ENCODE data around the gene JAKMIP3. TPM values are rescaled to one million over a fixed set of nuclear protein-coding genes. Genes with fewer than 3 reads are reported as not detected.

Gene JAKMIP3
- total RNA-seq, 1 experiment from 2014 or later = 1.0 TPM

- POLR2A ChIA-PET (ENCODE audit: unreplicated experiment) = no interaction called here
- no peak for TF ChIP-seq CTCF (conservative IDR thresholded peaks at IDR 0.05; ENCODE audit: low read depth, low read length)
- TF ChIP-seq EZH2 (IDR thresholded peaks at IDR 0.05; ENCODE audit: low read length, unreplicated experiment) = no peak
- peak; percentile 31; the same call in 1 of the 2 replicates for TF ChIP-seq EZH2phosphoT487 (IDR thresholded peaks at IDR 0.05; ENCODE audit: borderline replicate concordance, low read length)
- no TSS peak for BruUV-seq (replicated peaks)
- no peak overlapping the region for H3K9ac ChIP-seq (ENCODE audit: low read length)
- CTCF ChIA-PET = no interaction called here
- no peak for DNase-seq
- H3K27ac ChIP-seq (ENCODE audit: low read length) = no peak overlapping the region
- H3K36me3 ChIP-seq (ENCODE audit: low read depth, low read length) = no peaks in the 10 kb centered on the region
- H3K4me1 ChIP-seq (ENCODE audit: insufficient read depth, low read length) = no peaks in the 10 kb centered on the region
- peaks cover 28% of the 10 kb centered on the region for H3K27me3 ChIP-seq (ENCODE audit: low read length)
- H3K4me3 ChIP-seq (ENCODE audit: low read length) = peak overlapping the region; percentile 53
- H3F3A ChIP-seq (ENCODE audit: low read length, unreplicated experiment) = no peaks in the 10 kb centered on the region
- H3K79me2 ChIP-seq (ENCODE audit: low read length) = no peaks in the 10 kb centered on the region
- H3K4me2 ChIP-seq (ENCODE audit: low read length) = peak overlapping the region; percentile 64
- H2AFZ ChIP-seq (ENCODE audit: low read length) = peak overlapping the region; percentile 45; the same call in 1 of the 2 replicates
- no peaks in the 10 kb centered on the region for H3K9me2 ChIP-seq (replicated peaks; ENCODE audit: low read length)
- H3K9me3 ChIP-seq (ENCODE audit: low read length) = no peaks in the 10 kb centered on the region
- intact Hi-C loops (cut with micrococcal nuclease) = no loop called here
- ATAC-seq = peak; percentile 55
- no peaks in the 10 kb centered on the region for H4K20me1 ChIP-seq (ENCODE audit: low read length)
These were observed 28.7 kb upstream of the JAKMIP3 start for GRCh38 chr10:132036887-132037675.

GRCh38 chr10:132037676-132037975 is 28.1 kb upstream of the JAKMIP3 start:
- no peak overlapping the region for H3K4me2 ChIP-seq (ENCODE audit: low read length)
- no peak overlapping the region for H3K27ac ChIP-seq (ENCODE audit: low read length)
- ChIA-PET POLR2A (ENCODE audit: unreplicated experiment) (no interaction called here), CTCF (no interaction called here)
- H4K20me1 ChIP-seq (ENCODE audit: low read length) = no peaks in the 10 kb centered on the region
- no peak overlapping the region for H2AFZ ChIP-seq (ENCODE audit: low read length)
- H3K4me1 ChIP-seq (ENCODE audit: insufficient read depth, low read length) = no peaks in the 10 kb centered on the region
- H3K36me3 ChIP-seq (ENCODE audit: low read depth, low read length) = no peaks in the 10 kb centered on the region
- TF ChIP-seq EZH2phosphoT487 (IDR thresholded peaks at IDR 0.05; ENCODE audit: borderline replicate concordance, low read length) = no peak
- TF ChIP-seq CTCF (conservative IDR thresholded peaks at IDR 0.05; ENCODE audit: low read depth, low read length) = no peak
- no peak for TF ChIP-seq EZH2 (IDR thresholded peaks at IDR 0.05; ENCODE audit: low read length, unreplicated experiment)
- BruUV-seq (replicated peaks) = no TSS peak
- ATAC-seq (no peak), DNase-seq (no peak)
- no peaks in the 10 kb centered on the region for H3F3A ChIP-seq (ENCODE audit: low read length, unreplicated experiment)
- H3K27me3 ChIP-seq (ENCODE audit: low read length) = peaks cover 28% of the 10 kb centered on the region
- intact Hi-C loops (cut with micrococcal nuclease) = no loop called here
- H3K9ac ChIP-seq (ENCODE audit: low read length) = no peak overlapping the region
- H3K4me3 ChIP-seq (ENCODE audit: low read length) = no peak overlapping the region
- H3K9me3 ChIP-seq (ENCODE audit: low read length) = no peaks in the 10 kb centered on the region
- H3K79me2 ChIP-seq (ENCODE audit: low read length) = no peaks in the 10 kb centered on the region
- no peaks in the 10 kb centered on the region for H3K9me2 ChIP-seq (replicated peaks; ENCODE audit: low read length)

- no peak for ATAC-seq
- CTCF ChIA-PET = no interaction called here
These were observed 26.4 kb upstream of the JAKMIP3 start for GRCh38 chr10:132039371-132039770.

More at GRCh38 chr10:132039371-132039770, 26.4 kb upstream of the JAKMIP3 start:
- TF ChIP-seq CTCF (conservative IDR thresholded peaks at IDR 0.05; ENCODE audit: low read depth, low read length) = no peak
- no peak for TF ChIP-seq EZH2phosphoT487 (IDR thresholded peaks at IDR 0.05; ENCODE audit: borderline replicate concordance, low read length)
- no peak for TF ChIP-seq EZH2 (IDR thresholded peaks at IDR 0.05; ENCODE audit: low read length, unreplicated experiment)
- Histone ChIP-seq H3F3A (ENCODE audit: low read length, unreplicated experiment) (no peaks in the 10 kb centered on the region), H3K4me3 (ENCODE audit: low read length) (no peak overlapping the region), H3K27me3 (ENCODE audit: low read length) (peaks cover 20% of the 10 kb centered on the region), H3K4me1 (ENCODE audit: insufficient read depth, low read length) (no peaks in the 10 kb centered on the region), H3K27ac (ENCODE audit: low read length) (no peak overlapping the region), H3K79me2 (ENCODE audit: low read length) (no peaks in the 10 kb centered on the region), H3K36me3 (ENCODE audit: low read depth, low read length) (no peaks in the 10 kb centered on the region), H3K9me3 (ENCODE audit: low read length) (no peaks in the 10 kb centered on the region), H3K4me2 (ENCODE audit: low read length) (no peak overlapping the region), H3K9me2 (replicated peaks; ENCODE audit: low read length) (no peaks in the 10 kb centered on the region), H4K20me1 (ENCODE audit: low read length) (no peaks in the 10 kb centered on the region), H2AFZ (ENCODE audit: low read length) (no peak overlapping the region), H3K9ac (ENCODE audit: low read length) (no peak overlapping the region)
- intact Hi-C loops (cut with micrococcal nuclease) = no loop called here
- no peak for DNase-seq
- POLR2A ChIA-PET (ENCODE audit: unreplicated experiment) = no interaction called here
- no TSS peak for BruUV-seq (replicated peaks)

All from PC-3 (cell line).